DOHH2 (cell line): ENCODE measurements around the gene TLE3.

Experiments used
- H3F3A ChIP-seq: fragments of 200-600 bp; sonication (generic), shearing (Covaris generic); 2 replicates; pipeline ENCODE4 v1.6.0; 2016; ENCODE audit warnings: antibody characterized with exemption, mild to moderate bottlenecking; ENCODE audit not compliant: control insufficient read depth, insufficient read depth
- H3K27ac ChIP-seq: fragments of 200-600 bp; sonication (generic); 2 replicates; pipeline ENCODE4 v1.5.1; 2014; ENCODE audit warnings: low read depth, mild to moderate bottlenecking, low read length, moderate library complexity
- H3K27me3 ChIP-seq: fragments of 200-600 bp; sonication (generic); 2 replicates; pipeline ENCODE4 v1.6.1; 2014; ENCODE audit warnings: mild to moderate bottlenecking, low read length, mixed read lengths; ENCODE audit not compliant: control insufficient read depth
- H3K36me3 ChIP-seq: fragments of 200-600 bp; sonication (generic); 2 replicates; pipeline ENCODE4 v1.6.1; 2014; ENCODE audit warnings: mild to moderate bottlenecking, low read length, moderate library complexity, mixed read lengths; ENCODE audit not compliant: control insufficient read depth
- H3K4me1 ChIP-seq: fragments of 200-600 bp; sonication (generic); 2 replicates; pipeline ENCODE4 v1.6.1; 2014; ENCODE audit warnings: mild to moderate bottlenecking, low read length, mixed read lengths; ENCODE audit not compliant: control insufficient read depth
- H3K4me2 ChIP-seq: fragments of 200-600 bp; sonication (generic); 2 replicates; pipeline ENCODE4 v1.6.0; 2014; ENCODE audit warnings: mild to moderate bottlenecking, low read length, moderate library complexity
- H3K4me3 ChIP-seq: fragments of 200-600 bp; sonication (generic); 2 replicates; pipeline ENCODE4 v1.5.1; 2014; ENCODE audit warnings: mild to moderate bottlenecking, low read length, mixed read lengths
- H3K79me2 ChIP-seq: fragments of 200-600 bp; sonication (generic); 2 replicates; pipeline ENCODE4 v1.6.1; 2014; ENCODE audit warnings: mild to moderate bottlenecking, low read length, mixed read lengths; ENCODE audit not compliant: control insufficient read depth
- H3K9me2 ChIP-seq: fragments of 200-600 bp; sonication (generic); replicated peaks from 2 replicates; pipeline ENCODE4 v1.6.1; 2014; ENCODE audit warnings: mild to moderate bottlenecking, low read length, mixed read lengths; ENCODE audit not compliant: control insufficient read depth
- H3K9me3 ChIP-seq: fragments of 200-600 bp; sonication (generic); 2 replicates; pipeline ENCODE4 v1.6.1; 2014; ENCODE audit warnings: antibody characterized with exemption, low read length, mixed read lengths; ENCODE audit not compliant: control insufficient read depth, insufficient read depth
- H4K20me1 ChIP-seq: fragments of 200-600 bp; sonication (generic); 2 replicates; pipeline ENCODE4 v1.6.0; 2014; ENCODE audit warnings: low read depth, mild to moderate bottlenecking, antibody characterized with exemption, low read length, moderate library complexity; ENCODE audit not compliant: control insufficient read depth, insufficient read depth
- EZH2phosphoT487 ChIP-seq: fragments of 200-600 bp; sonication (generic); IDR thresholded peaks from 2 replicates; pipeline ENCODE4 v1.6.1; 2017; ENCODE audit warnings: borderline replicate concordance, mild to moderate bottlenecking, antibody characterized with exemption, low read length, moderate library complexity, mixed read lengths
- TF ChIP-seq, protein P1 (sequence below): fragments of 200-600 bp; sonication (generic); IDR thresholded peaks from one replicate; pipeline ENCODE4 v1.5.1; 2014; ENCODE audit warnings: antibody characterized with exemption, mild to moderate bottlenecking, low read depth, low read length; ENCODE audit not compliant: poor library complexity, severe bottlenecking

Gene TLE3

DNA sequence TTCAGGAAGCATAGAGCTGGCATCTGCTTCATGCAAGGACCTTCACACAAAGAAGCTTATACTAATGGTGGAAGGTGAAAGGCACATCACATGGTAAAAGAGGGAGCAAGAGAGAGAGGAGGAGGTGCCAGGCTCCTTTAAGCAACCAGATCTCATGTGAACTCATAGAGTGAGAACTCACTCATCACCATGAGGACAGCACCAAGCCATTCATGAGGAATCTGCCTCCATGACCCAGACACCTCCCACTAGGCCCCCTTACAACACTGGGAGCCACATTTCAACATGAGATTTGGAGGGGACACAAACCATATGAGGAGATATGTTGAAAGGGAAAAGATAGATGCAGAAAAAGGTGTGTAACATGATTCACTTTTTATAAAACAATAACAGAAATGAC, 48.4 kb upstream of the TLE3 start:
- H3K9me3 ChIP-seq, result no peaks in the 10 kb centered on the region
- no peaks in the 10 kb centered on the region for H3K9me2 ChIP-seq
- H4K20me1 ChIP-seq, result no peaks in the 10 kb centered on the region
- no peaks in the 10 kb centered on the region for H3F3A ChIP-seq
- no peak overlapping the region for H3K27ac ChIP-seq
- peaks cover 46% of the 10 kb centered on the region for H3K27me3 ChIP-seq
- no peak overlapping the region for H3K4me2 ChIP-seq
- no peaks in the 10 kb centered on the region for H3K36me3 ChIP-seq
- H3K4me3 ChIP-seq, result no peak overlapping the region
- TF ChIP-seq, protein P1, sequence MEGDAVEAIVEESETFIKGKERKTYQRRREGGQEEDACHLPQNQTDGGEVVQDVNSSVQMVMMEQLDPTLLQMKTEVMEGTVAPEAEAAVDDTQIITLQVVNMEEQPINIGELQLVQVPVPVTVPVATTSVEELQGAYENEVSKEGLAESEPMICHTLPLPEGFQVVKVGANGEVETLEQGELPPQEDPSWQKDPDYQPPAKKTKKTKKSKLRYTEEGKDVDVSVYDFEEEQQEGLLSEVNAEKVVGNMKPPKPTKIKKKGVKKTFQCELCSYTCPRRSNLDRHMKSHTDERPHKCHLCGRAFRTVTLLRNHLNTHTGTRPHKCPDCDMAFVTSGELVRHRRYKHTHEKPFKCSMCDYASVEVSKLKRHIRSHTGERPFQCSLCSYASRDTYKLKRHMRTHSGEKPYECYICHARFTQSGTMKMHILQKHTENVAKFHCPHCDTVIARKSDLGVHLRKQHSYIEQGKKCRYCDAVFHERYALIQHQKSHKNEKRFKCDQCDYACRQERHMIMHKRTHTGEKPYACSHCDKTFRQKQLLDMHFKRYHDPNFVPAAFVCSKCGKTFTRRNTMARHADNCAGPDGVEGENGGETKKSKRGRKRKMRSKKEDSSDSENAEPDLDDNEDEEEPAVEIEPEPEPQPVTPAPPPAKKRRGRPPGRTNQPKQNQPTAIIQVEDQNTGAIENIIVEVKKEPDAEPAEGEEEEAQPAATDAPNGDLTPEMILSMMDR, result no peak
- no peak for TF ChIP-seq EZH2phosphoT487
- no peaks in the 10 kb centered on the region; the same call in 1 of the 2 replicates for H3K4me1 ChIP-seq
- no peaks in the 10 kb centered on the region for H3K79me2 ChIP-seq

DNA sequence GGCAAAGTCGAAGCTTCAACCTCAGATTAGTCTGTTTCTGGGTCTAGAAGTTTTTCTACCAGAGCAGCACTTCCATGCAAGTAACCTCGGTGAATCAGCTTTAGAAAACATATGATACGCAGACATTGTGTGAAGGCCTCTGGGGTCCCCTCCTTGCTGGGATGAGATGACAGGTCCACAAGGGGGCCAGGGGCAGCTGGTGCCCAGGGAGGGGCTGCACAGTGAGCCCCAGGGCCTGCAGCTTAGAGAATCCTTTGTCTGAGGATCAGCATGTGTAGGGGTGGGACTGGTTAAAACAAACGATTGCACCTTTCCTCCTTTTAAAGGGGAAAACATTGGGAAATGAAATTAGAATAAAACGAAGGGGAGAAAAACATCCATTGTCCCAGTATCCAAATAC, 47.5 kb upstream of the TLE3 start:
- Histone ChIP-seq H3K4me2 (no peak overlapping the region), H3K4me3 (no peak overlapping the region), H3K9me2 (no peaks in the 10 kb centered on the region), H3K79me2 (no peaks in the 10 kb centered on the region), H3K9me3 (no peaks in the 10 kb centered on the region), H4K20me1 (no peaks in the 10 kb centered on the region), H3F3A (no peaks in the 10 kb centered on the region), H3K27ac (no peak overlapping the region), H3K36me3 (no peaks in the 10 kb centered on the region), H3K27me3 (peaks cover 48% of the 10 kb centered on the region), H3K4me1 (no peaks in the 10 kb centered on the region; the same call in 1 of the 2 replicates)
- TF ChIP-seq, protein P1, result no peak
- no peak for TF ChIP-seq EZH2phosphoT487

DNA sequence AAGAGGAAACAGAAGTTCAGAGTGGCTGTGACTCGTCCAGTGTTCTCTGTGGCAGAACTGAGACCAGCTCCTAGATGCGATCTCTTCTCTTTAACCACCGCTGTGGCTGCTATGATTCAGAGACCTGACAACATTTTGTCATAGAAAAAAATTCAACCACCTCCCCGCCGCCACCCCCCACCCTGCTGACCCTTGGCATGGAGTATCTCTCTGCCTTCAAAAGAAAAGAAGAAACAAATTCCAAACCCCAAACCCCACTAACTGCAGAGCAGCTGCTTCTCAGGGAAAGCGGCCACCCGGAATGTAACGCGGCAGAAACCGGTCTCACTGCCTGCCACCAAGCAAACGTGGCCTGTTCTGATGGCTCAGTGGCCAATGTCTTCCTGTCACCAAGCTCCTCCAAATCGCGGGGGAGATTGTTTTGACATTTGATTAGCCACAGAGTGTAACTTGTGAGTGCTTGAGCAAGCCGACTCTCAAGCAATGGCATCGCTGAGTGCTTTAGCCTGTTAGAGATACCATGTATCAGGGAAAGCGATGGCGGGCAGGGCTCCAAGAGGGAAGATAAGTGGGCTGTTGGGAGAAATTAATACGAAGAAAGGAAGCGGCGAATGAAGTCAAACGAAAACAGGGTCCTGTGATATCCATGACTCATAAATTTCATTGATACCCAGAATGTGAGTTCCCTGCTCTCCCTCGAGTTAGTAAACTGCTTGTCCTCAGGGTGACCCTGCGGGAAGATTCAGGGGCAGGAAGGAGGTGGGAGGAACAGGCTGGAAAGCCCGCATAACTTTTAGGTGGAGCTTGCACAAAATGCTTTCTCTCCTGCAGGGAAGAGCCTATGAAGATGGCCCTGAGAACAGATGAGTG, 44.8 kb upstream of the TLE3 start:
- Histone ChIP-seq H3K4me1 (no peaks in the 10 kb centered on the region; the same call in 1 of the 2 replicates), H3K27ac (no peak overlapping the region), H3K9me3 (no peaks in the 10 kb centered on the region), H4K20me1 (no peaks in the 10 kb centered on the region), H3K4me2 (no peak overlapping the region), H3F3A (no peaks in the 10 kb centered on the region), H3K36me3 (no peaks in the 10 kb centered on the region), H3K4me3 (no peak overlapping the region), H3K27me3 (peaks cover 45% of the 10 kb centered on the region), H3K9me2 (no peaks in the 10 kb centered on the region), H3K79me2 (no peaks in the 10 kb centered on the region)
- no peak for TF ChIP-seq EZH2phosphoT487
- TF ChIP-seq, protein P1, result no peak
